Hepatic stellate cell (primary cell): ENCODE measurements around the gene DDR2.

Source experiments
- DNase-seq: peaks from one replicate; pipeline ENCODE4 v3.0.0; 2011; ENCODE audit warnings: low spot score

The DDR2 gene

GRCh38 chr1:162835157-162835899 lies 203.1 kb downstream of the DDR2 start:
- no peak for DNase-seq
